ENCODE data around the gene THBS3.

The THBS3 gene

GRCh38 chr1:155181371-155182051 lies 26.2 kb downstream of the THBS3 start:
- TF ChIP-seq POLR2AphosphoS5 (IDR thresholded peaks at IDR 0.05; ENCODE audit: low read depth, low read length) = no peak
- no peak for TF ChIP-seq POU2F2 (IDR thresholded peaks at IDR 0.05; ENCODE audit: low read depth, low read length)
- TF ChIP-seq PAX5 (IDR thresholded peaks at IDR 0.05; ENCODE audit: insufficient read depth, low read length, severe bottlenecking) = no peak
- no peak for TF ChIP-seq SPI1 (IDR thresholded peaks at IDR 0.05; ENCODE audit: low read depth, low read length)
- no peak for TF ChIP-seq TAF1 (IDR thresholded peaks at IDR 0.05; ENCODE audit: low read depth, low read length)
- FAIRE-seq = no peak
- no peak for DNase-seq (ENCODE audit: insufficient read length, low spot score)

GRCh38 chr1:155179112-155180031 lies 28.3 kb downstream of the THBS3 start:
- FAIRE-seq (no peak), DNase-seq (ENCODE audit: insufficient read length, low spot score) (no peak)
- TF ChIP-seq SPI1 (IDR thresholded peaks at IDR 0.05; ENCODE audit: low read depth, low read length) (peak; percentile 41; the same call in 1 of the 2 replicates), POLR2A (IDR thresholded peaks at IDR 0.05; ENCODE audit: low read depth, low read length) (no peak)

GRCh38 chr1:155178441-155179111 lies 29.1 kb downstream of the THBS3 start:
- DNase-seq (ENCODE audit: insufficient read length, low spot score) = no peak
- TF ChIP-seq POLR2AphosphoS5 (IDR thresholded peaks at IDR 0.05; ENCODE audit: low read depth, low read length) (no peak), POLR2A (IDR thresholded peaks at IDR 0.05; ENCODE audit: low read depth, low read length) (no peak), PAX5 (IDR thresholded peaks at IDR 0.05; ENCODE audit: insufficient read depth, low read length, severe bottlenecking) (no peak), SPI1 (IDR thresholded peaks at IDR 0.05; ENCODE audit: low read depth, low read length) (no peak), TAF1 (IDR thresholded peaks at IDR 0.05; ENCODE audit: low read depth, low read length) (no peak), POU2F2 (IDR thresholded peaks at IDR 0.05; ENCODE audit: low read depth, low read length) (no peak)
- no peak for FAIRE-seq

GRCh38 chr1:155177918-155178281 lies 29.8 kb downstream of the THBS3 start:
- FAIRE-seq (no peak), DNase-seq (ENCODE audit: insufficient read length, low spot score) (no peak)
- TF ChIP-seq POLR2AphosphoS5 (IDR thresholded peaks at IDR 0.05; ENCODE audit: low read depth, low read length) = no peak
- TF ChIP-seq POU2F2 (IDR thresholded peaks at IDR 0.05; ENCODE audit: low read depth, low read length) = no peak
- no peak for TF ChIP-seq SPI1 (IDR thresholded peaks at IDR 0.05; ENCODE audit: low read depth, low read length)
- no peak for TF ChIP-seq TAF1 (IDR thresholded peaks at IDR 0.05; ENCODE audit: low read depth, low read length)
- TF ChIP-seq POLR2A (IDR thresholded peaks at IDR 0.05; ENCODE audit: low read depth, low read length) = no peak
- no peak for TF ChIP-seq PAX5 (IDR thresholded peaks at IDR 0.05; ENCODE audit: insufficient read depth, low read length, severe bottlenecking)

GRCh38 chr1:155177192-155177917 lies 30.3 kb downstream of the THBS3 start:
- no peak for TF ChIP-seq POLR2A (IDR thresholded peaks at IDR 0.05; ENCODE audit: low read depth, low read length)
- TF ChIP-seq POLR2AphosphoS5 (IDR thresholded peaks at IDR 0.05; ENCODE audit: low read depth, low read length) = no peak
- no peak for TF ChIP-seq POU2F2 (IDR thresholded peaks at IDR 0.05; ENCODE audit: low read depth, low read length)
- no peak for TF ChIP-seq PAX5 (IDR thresholded peaks at IDR 0.05; ENCODE audit: insufficient read depth, low read length, severe bottlenecking)
- TF ChIP-seq SPI1 (IDR thresholded peaks at IDR 0.05; ENCODE audit: low read depth, low read length) = no peak
- TF ChIP-seq TAF1 (IDR thresholded peaks at IDR 0.05; ENCODE audit: low read depth, low read length) = no peak
- DNase-seq (ENCODE audit: insufficient read length, low spot score) = peak; percentile 27
- FAIRE-seq = no peak

- TF ChIP-seq PAX5 (IDR thresholded peaks at IDR 0.05; ENCODE audit: insufficient read depth, low read length, severe bottlenecking) (no peak), SPI1 (IDR thresholded peaks at IDR 0.05; ENCODE audit: low read depth, low read length) (no peak), POU2F2 (IDR thresholded peaks at IDR 0.05; ENCODE audit: low read depth, low read length) (no peak), TAF1 (IDR thresholded peaks at IDR 0.05; ENCODE audit: low read depth, low read length) (no peak)
- peak; percentile 91 for DNase-seq (ENCODE audit: insufficient read length, low spot score)
- FAIRE-seq = peak; percentile 93
These were observed 31.1 kb downstream of the THBS3 start for GRCh38 chr1:155176544-155177071.

GRCh38 chr1:155175927-155176371 lies 31.7 kb downstream of the THBS3 start:
- no peak for DNase-seq (ENCODE audit: insufficient read length, low spot score)
- FAIRE-seq = no peak
- TF ChIP-seq SPI1 (IDR thresholded peaks at IDR 0.05; ENCODE audit: low read depth, low read length) = no peak
- TF ChIP-seq TAF1 (IDR thresholded peaks at IDR 0.05; ENCODE audit: low read depth, low read length) = no peak
- no peak for TF ChIP-seq POLR2A (IDR thresholded peaks at IDR 0.05; ENCODE audit: low read depth, low read length)
- no peak for TF ChIP-seq POU2F2 (IDR thresholded peaks at IDR 0.05; ENCODE audit: low read depth, low read length)
- no peak for TF ChIP-seq POLR2AphosphoS5 (IDR thresholded peaks at IDR 0.05; ENCODE audit: low read depth, low read length)
- no peak for TF ChIP-seq PAX5 (IDR thresholded peaks at IDR 0.05; ENCODE audit: insufficient read depth, low read length, severe bottlenecking)

- no peak for FAIRE-seq
- DNase-seq (ENCODE audit: insufficient read length, low spot score) = no peak
- TF ChIP-seq TAF1 (IDR thresholded peaks at IDR 0.05; ENCODE audit: low read depth, low read length) = no peak
- no peak for TF ChIP-seq POU2F2 (IDR thresholded peaks at IDR 0.05; ENCODE audit: low read depth, low read length)
- TF ChIP-seq POLR2A (IDR thresholded peaks at IDR 0.05; ENCODE audit: low read depth, low read length) = no peak
- TF ChIP-seq POLR2AphosphoS5 (IDR thresholded peaks at IDR 0.05; ENCODE audit: low read depth, low read length) = no peak
- TF ChIP-seq PAX5 (IDR thresholded peaks at IDR 0.05; ENCODE audit: insufficient read depth, low read length, severe bottlenecking) = no peak
- TF ChIP-seq SPI1 (IDR thresholded peaks at IDR 0.05; ENCODE audit: low read depth, low read length) = no peak
These were observed 32.3 kb downstream of the THBS3 start for GRCh38 chr1:155175281-155175926.

Data from GM12891 (cell line).